ENCODE results near the gene PRDM15.
A peak's percentile ranks its signal among the peaks of the same experiment; 100 is the strongest.

Gene PRDM15

GRCh38 chr21:41836166-41837015, 42.8 kb downstream of the PRDM15 start:
- DNase-seq = no peak

- DNase-seq = no peak
These were observed 43.4 kb downstream of the PRDM15 start for GRCh38 chr21:41835711-41836154.

GRCh38 chr21:41834926-41835663, 44.0 kb downstream of the PRDM15 start:
- DNase-seq = no peak

GRCh38 chr21:41834252-41834925, 44.8 kb downstream of the PRDM15 start:
- DNase-seq = no peak

GRCh38 chr21:41833497-41834115, 45.5 kb downstream of the PRDM15 start:
- no peak for DNase-seq

GRCh38 chr21:41832596-41833496, 46.3 kb downstream of the PRDM15 start:
- DNase-seq = no peak

- no peak for DNase-seq
These were observed 47.1 kb downstream of the PRDM15 start for GRCh38 chr21:41831866-41832595.

- DNase-seq = no peak
These were observed 47.7 kb downstream of the PRDM15 start for GRCh38 chr21:41831453-41831831.

- DNase-seq = no peak
These were observed 48.2 kb downstream of the PRDM15 start for GRCh38 chr21:41830764-41831452.

GRCh38 chr21:41830145-41830707, 48.9 kb downstream of the PRDM15 start:
- DNase-seq = no peak

- no peak for DNase-seq
These were observed 50.2 kb downstream of the PRDM15 start for GRCh38 chr21:41828884-41829360.

GRCh38 chr21:41827951-41828883, 50.9 kb downstream of the PRDM15 start:
- DNase-seq = peak; percentile 84 to 85

GRCh38 chr21:41825881-41826280, 53.3 kb downstream of the PRDM15 start:
- DNase-seq = no peak

- no peak for DNase-seq
These were observed 53.9 kb downstream of the PRDM15 start for GRCh38 chr21:41825216-41825615.

- DNase-seq = no peak
These were observed 54.5 kb downstream of the PRDM15 start for GRCh38 chr21:41824466-41825207.

GRCh38 chr21:41823906-41824305, 55.2 kb downstream of the PRDM15 start:
- DNase-seq = no peak

GRCh38 chr21:41823166-41823565, 56.0 kb downstream of the PRDM15 start:
- DNase-seq = peak; percentile 51 to 62

GRCh38 chr21:41821756-41822431, 57.2 kb downstream of the PRDM15 start:
- no peak for DNase-seq

All from NCI-H187 (cell line).